A673 (cell line): ENCODE results near the gene LANCL2.

Experiments used
- CTCF ChIP-seq: fragments of 300-800, 200-600 bp; sonication (generic); conservative IDR thresholded peaks from 2 replicates; pipeline ENCODE4 v1.5.1; 2017; ENCODE audit warnings: low read depth, mild to moderate bottlenecking, antibody characterized with exemption, low read length, moderate library complexity, mixed read lengths
- EZH2 ChIP-seq: fragments of 200-600 bp; sonication (generic); IDR thresholded peaks from 2 replicates; pipeline ENCODE4 v1.6.1; 2017; ENCODE audit warnings: borderline replicate concordance, low read depth, mild to moderate bottlenecking, mixed read lengths, antibody characterized with exemption, low read length; ENCODE audit not compliant: poor library complexity, severe bottlenecking

GRCh38 chr7:55348502-55348901 lies 16.6 kb upstream of the LANCL2 start:
- TF ChIP-seq CTCF (no peak), EZH2 (no peak)
